Nephron (organoid): Measurements from ENCODE around the gene POFUT2.

Experiments
- H3K27ac Mint-ChIP-seq, 3 experiments: 2 replicates each; pipeline ENCODE4 v1.8.0; 2020; ENCODE audit warnings: mixed read lengths in 3 of 3, mild to moderate bottlenecking in 2 of 3, moderate library complexity in 1 of 3
- H3K27me3 Mint-ChIP-seq: 2 replicates; pipeline ENCODE4 v1.8.0; 2021; ENCODE audit warnings: low read depth, mild to moderate bottlenecking, moderate library complexity, mixed read lengths
- H3K36me3 Mint-ChIP-seq: 2 replicates; pipeline ENCODE4 v1.8.0; 2020; ENCODE audit warnings: low read depth, mixed read lengths
- H3K4me1 Mint-ChIP-seq: 2 replicates; pipeline ENCODE4 v1.8.0; 2020; ENCODE audit warnings: mixed read lengths
- H3K4me3 Mint-ChIP-seq, 3 experiments: 2 replicates each; pipeline ENCODE4 v1.8.0; 2020; ENCODE audit warnings: mild to moderate bottlenecking in 3 of 3, mixed read lengths in 3 of 3, moderate library complexity in 2 of 3
- H3K9me3 Mint-ChIP-seq: 2 replicates; pipeline ENCODE4 v1.8.0; 2020; ENCODE audit warnings: mixed read lengths
- CTCF ChIP-seq, 3 experiments: fragments of 200-600 bp; sonication (generic); IDR thresholded peaks; one replicate each; pipeline ENCODE4 v1.5.0; 2021; ENCODE audit warnings: antibody characterized with exemption in 3 of 3; ENCODE audit not compliant: unreplicated experiment in 3 of 3

POFUT2 gene

GRCh38 chr21:45283035-45283610, 4.6 kb downstream of the POFUT2 start:
- Mint-ChIP-seq H3K4me1 (peaks cover 25% of the 10 kb centered on the region), H3K9me3 (no peaks in the 10 kb centered on the region), H3K36me3 (peaks cover 53% of the 10 kb centered on the region), H3K4me3 (peak overlapping the region in 2 of 3 experiments; percentile 47 to 57), H3K27ac (no peak overlapping the region), H3K27me3 (no peaks in the 10 kb centered on the region)
- no peak for TF ChIP-seq CTCF (IDR thresholded peaks at IDR 0.05; ENCODE audit: unreplicated experiment in 3 of 3)

DNA sequence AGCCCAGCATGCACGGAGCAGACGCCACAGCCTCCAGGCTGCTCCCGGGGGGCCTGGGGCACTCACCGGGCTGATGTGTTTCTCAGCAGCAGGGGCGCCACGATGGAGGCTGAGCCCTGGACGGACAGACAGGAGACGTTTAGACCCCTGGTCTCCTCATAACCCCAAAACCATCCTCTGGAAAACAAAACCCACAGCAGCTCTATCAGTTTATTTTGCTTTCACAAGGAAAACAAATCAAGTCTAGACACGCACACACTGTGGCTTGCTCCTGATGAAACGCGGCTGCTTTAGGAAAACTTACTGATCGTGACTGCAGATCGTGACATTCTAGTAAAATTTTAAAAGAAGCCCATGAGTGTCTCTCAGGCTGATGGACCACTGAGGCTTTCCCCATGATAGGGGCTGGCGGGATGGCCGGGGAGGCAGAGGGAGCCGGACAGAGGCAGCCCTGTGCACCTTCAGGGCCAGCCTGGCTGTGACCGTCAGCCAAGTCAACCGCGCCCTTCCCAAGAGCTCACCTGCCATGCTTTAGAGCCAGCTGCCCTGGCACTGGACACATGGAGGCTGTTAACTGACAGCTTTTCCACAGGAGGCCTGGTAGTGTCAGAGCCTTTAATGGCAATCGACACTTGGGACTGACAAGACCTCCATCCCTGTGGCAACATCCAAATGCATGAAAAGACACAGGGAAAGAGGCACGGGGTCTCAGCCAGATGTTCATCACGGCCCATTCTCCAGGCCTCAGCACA, 5.2 kb downstream of the POFUT2 start:
- Mint-ChIP-seq H3K36me3 (peaks cover 58% of the 10 kb centered on the region), H3K4me1 (peaks cover 25% of the 10 kb centered on the region), H3K27me3 (no peaks in the 10 kb centered on the region), H3K9me3 (no peaks in the 10 kb centered on the region), H3K4me3 (no peak overlapping the region), H3K27ac (no peak overlapping the region)
- TF ChIP-seq CTCF (IDR thresholded peaks at IDR 0.05; ENCODE audit: unreplicated experiment in 3 of 3): no peak

GRCh38 chr21:45281411-45282282, 6.0 kb downstream of the POFUT2 start:
- Mint-ChIP-seq H3K4me1 (peaks cover 25% of the 10 kb centered on the region), H3K27ac (peak overlapping the region; percentile 78 to 79 (median 79)), H3K27me3 (no peaks in the 10 kb centered on the region), H3K4me3 (peak overlapping the region in 1 of 3 experiments; percentile 61), H3K9me3 (no peaks in the 10 kb centered on the region), H3K36me3 (peaks cover 63% of the 10 kb centered on the region)
- TF ChIP-seq CTCF (IDR thresholded peaks at IDR 0.05; ENCODE audit: unreplicated experiment in 3 of 3): no peak

- no peaks in the 10 kb centered on the region for H3K9me3 Mint-ChIP-seq
- H3K27ac Mint-ChIP-seq: peak overlapping the region; percentile 78 to 79 (median 79)
- no peak for TF ChIP-seq CTCF (IDR thresholded peaks at IDR 0.05; ENCODE audit: unreplicated experiment in 3 of 3)
- no peaks in the 10 kb centered on the region for H3K27me3 Mint-ChIP-seq
- peaks cover 25% of the 10 kb centered on the region for H3K4me1 Mint-ChIP-seq
- peaks cover 69% of the 10 kb centered on the region for H3K36me3 Mint-ChIP-seq
- peak overlapping the region in 1 of 3 experiments; percentile 61 for H3K4me3 Mint-ChIP-seq
These were observed 6.7 kb downstream of the POFUT2 start for GRCh38 chr21:45280969-45281368.

DNA sequence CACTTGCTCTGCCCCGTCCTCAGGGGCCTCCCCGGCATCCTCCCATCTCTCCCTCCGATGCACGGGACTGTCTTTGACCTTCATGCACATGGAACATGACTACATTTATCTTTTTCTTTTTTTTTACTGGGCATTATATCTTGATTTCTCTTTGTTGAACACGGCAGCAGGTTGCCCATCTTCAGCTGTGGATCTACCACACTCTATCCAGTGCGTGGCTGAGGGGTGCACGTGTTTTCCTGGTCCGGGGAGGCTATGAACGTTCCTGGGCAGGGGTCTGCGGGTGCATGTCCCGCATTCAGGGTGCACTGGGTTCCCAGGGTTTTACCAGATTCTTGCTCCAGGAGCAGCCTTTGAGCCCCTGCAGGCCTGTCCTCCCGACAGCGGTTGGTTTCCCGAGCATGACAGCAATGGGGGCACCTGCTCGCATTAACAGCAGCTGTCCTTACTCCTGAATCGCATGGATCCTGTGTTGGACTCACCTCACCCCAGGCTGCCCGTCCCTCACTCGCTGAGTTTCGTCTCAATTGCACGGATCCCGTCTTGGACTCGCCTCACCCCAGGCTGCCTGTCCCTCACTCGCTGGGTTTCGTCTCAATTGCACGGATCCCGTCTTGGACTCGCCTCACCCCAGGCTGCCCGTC, 7.4 kb downstream of the POFUT2 start:
- Mint-ChIP-seq H3K4me1 (peaks cover 19% of the 10 kb centered on the region), H3K27ac (no peak overlapping the region), H3K36me3 (peaks cover 64% of the 10 kb centered on the region), H3K9me3 (no peaks in the 10 kb centered on the region), H3K27me3 (no peaks in the 10 kb centered on the region), H3K4me3 (no peak overlapping the region)
- TF ChIP-seq CTCF (IDR thresholded peaks at IDR 0.05; ENCODE audit: unreplicated experiment in 3 of 3): no peak
